Testis (tissue), 2 donors: ENCODE results near the gene RANBP9.

Experiments
- POLR2A ChIP-seq: fragments of 450-650 bp; IDR thresholded peaks from one replicate; pipeline ENCODE4 v1.6.1; 2017; ENCODE audit warnings: antibody characterized with exemption, mild to moderate bottlenecking, moderate library complexity
- TF ChIP-seq, protein P1 (sequence below), 3 experiments: fragments of 450-650 bp in 2 of 3; fragments of 200-600 bp in 1 of 3; sonication (generic) in 1 of 3; IDR thresholded peaks; one replicate each; pipeline ENCODE4 v1.5.1; 2016 to 2019; ENCODE audit warnings: antibody characterized with exemption in 3 of 3, mild to moderate bottlenecking in 2 of 3, moderate library complexity in 1 of 3

- no peak for TF ChIP-seq POLR2A
- TF ChIP-seq, protein P1, sequence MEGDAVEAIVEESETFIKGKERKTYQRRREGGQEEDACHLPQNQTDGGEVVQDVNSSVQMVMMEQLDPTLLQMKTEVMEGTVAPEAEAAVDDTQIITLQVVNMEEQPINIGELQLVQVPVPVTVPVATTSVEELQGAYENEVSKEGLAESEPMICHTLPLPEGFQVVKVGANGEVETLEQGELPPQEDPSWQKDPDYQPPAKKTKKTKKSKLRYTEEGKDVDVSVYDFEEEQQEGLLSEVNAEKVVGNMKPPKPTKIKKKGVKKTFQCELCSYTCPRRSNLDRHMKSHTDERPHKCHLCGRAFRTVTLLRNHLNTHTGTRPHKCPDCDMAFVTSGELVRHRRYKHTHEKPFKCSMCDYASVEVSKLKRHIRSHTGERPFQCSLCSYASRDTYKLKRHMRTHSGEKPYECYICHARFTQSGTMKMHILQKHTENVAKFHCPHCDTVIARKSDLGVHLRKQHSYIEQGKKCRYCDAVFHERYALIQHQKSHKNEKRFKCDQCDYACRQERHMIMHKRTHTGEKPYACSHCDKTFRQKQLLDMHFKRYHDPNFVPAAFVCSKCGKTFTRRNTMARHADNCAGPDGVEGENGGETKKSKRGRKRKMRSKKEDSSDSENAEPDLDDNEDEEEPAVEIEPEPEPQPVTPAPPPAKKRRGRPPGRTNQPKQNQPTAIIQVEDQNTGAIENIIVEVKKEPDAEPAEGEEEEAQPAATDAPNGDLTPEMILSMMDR (IDR thresholded peaks at IDR 0.05) = no peak
Observed at GRCh38 chr6:13716955-13717295, 5.3 kb upstream of the RANBP9 start.
